Cardiac fibroblast (primary cell): ENCODE measurements around the gene KRT75.

Experiments used
- DNase-seq, 2 donors: peaks; one replicate each; pipeline versions ENCODE4 v3.0.0 to v3.0.0-alpha.2; 2010; ENCODE audit warnings: low read depth in 2 of 2
- H3K4me3 ChIP-seq, 2 donors: replicated peaks in 1 of 2; 1 replicate in 1 of 2; 2 replicates in 1 of 2; pipeline ENCODE4 v1.5.1; 2011; ENCODE audit warnings: low read depth in 2 of 2, low read length in 2 of 2, mild to moderate bottlenecking in 2 of 2, moderate library complexity in 1 of 2
- TF ChIP-seq, protein P1 (sequence below): IDR thresholded peaks from one replicate; pipeline ENCODE4 v1.5.1; 2011; ENCODE audit warnings: low read depth, mild to moderate bottlenecking, low read length, inconsistent platforms

The KRT75 gene

DNA sequence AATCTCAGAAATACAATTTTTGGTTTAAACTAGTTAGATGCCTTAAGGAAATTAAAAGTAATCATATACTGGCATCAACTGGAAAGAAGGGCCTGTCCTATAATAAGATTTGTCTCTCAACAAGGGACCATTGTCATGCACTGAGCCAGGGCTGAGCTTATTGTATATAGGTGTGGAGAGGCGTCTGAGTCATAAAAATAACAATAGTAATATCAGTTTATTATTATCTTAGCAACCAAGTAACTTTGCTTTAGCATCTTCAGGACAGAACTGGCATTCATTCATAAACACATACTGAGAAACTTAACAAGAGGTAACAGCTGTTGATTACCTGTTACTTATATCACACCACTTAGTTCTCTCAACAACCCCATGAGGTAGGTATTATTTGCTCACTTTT is 7.1 kb downstream of the KRT75 start:
- TF ChIP-seq, protein P1, sequence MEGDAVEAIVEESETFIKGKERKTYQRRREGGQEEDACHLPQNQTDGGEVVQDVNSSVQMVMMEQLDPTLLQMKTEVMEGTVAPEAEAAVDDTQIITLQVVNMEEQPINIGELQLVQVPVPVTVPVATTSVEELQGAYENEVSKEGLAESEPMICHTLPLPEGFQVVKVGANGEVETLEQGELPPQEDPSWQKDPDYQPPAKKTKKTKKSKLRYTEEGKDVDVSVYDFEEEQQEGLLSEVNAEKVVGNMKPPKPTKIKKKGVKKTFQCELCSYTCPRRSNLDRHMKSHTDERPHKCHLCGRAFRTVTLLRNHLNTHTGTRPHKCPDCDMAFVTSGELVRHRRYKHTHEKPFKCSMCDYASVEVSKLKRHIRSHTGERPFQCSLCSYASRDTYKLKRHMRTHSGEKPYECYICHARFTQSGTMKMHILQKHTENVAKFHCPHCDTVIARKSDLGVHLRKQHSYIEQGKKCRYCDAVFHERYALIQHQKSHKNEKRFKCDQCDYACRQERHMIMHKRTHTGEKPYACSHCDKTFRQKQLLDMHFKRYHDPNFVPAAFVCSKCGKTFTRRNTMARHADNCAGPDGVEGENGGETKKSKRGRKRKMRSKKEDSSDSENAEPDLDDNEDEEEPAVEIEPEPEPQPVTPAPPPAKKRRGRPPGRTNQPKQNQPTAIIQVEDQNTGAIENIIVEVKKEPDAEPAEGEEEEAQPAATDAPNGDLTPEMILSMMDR, result no peak
- DNase-seq, result no peak
- no peak overlapping the region for H3K4me3 ChIP-seq

DNA sequence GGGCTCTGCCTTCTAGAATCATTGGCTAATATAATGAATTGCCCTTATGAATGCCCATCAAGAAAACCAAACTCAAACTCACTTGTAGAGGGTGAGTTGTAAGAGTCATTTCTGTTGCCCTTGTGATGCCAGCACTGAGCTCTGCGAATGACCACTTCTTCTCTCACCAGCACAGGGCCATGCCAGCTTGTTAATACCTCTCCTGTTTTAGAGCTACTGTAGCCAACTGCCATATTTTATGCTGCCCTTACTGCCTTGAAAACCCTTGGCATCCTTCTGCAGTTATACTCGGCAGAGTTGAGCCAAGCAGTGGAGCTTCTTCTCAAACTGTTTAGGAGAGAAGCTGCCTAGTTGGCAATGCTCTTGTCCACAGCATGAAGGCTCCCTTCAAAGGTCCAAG is 8.1 kb downstream of the KRT75 start:
- TF ChIP-seq, protein P1, result no peak
- no peak for DNase-seq
- H3K4me3 ChIP-seq, result no peak overlapping the region

DNA sequence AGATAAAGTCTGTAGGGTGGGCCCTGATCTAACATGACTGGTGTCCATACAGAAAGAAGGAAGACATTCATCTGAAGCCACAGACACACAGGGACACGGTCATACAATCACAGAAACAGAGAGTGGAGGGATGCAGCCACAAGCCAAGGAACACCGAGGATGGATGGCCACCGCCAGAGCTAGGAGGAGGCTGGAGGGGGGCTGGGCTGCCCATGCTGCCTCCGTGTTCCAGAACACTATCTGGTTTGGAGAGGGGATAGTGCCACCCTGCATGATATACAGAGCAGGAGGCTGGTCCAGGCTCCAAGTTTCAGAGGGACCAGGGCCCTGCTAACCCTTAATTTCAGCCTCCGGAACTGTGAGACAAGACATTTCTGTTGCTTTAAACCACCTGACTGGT is 8.7 kb downstream of the KRT75 start:
- no peak for DNase-seq
- TF ChIP-seq, protein P1, result no peak
- no peak overlapping the region for H3K4me3 ChIP-seq

DNA sequence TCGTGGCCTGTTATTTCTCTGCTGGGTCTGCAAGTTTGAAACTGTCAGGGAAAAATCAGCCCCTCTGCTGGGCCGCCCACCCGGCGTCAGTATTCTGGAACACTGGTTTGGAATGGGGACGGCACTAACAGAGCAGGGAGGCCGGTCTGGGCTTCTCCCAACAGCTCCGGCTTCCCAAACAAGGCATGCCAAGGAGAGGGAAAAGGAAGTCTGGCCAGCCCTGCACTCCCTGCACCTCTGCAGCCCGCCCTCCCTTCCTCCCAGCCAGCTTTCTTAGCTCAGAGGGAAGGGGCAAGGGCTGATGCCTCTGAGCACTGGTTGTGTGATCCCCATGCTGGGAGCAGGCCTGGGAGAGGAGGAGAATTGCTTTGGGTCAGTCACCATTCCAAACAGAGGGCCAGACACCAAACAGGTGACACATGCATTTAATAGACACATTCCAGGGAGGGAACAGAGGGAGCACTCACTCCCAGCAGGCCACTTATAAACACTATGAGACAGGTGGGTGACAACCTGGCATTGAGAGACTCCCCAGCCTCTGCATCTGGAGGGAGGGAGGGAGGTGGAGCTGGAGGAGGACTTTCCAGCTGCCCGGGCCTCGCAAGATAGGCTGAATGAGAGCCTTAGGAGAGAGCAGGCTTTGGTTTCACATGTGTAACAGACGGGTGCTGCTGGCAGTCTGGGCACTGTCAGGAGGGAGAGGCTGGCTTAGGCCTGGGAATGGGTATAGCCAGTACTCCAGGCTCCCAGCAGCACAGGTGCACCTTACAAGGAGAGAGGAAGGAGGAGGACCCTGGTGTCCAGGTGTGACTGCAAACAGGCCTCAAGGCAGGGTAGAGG is 10.3 kb downstream of the KRT75 start:
- no peak overlapping the region for H3K4me3 ChIP-seq
- TF ChIP-seq, protein P1, result no peak
- DNase-seq, result no peak

DNA sequence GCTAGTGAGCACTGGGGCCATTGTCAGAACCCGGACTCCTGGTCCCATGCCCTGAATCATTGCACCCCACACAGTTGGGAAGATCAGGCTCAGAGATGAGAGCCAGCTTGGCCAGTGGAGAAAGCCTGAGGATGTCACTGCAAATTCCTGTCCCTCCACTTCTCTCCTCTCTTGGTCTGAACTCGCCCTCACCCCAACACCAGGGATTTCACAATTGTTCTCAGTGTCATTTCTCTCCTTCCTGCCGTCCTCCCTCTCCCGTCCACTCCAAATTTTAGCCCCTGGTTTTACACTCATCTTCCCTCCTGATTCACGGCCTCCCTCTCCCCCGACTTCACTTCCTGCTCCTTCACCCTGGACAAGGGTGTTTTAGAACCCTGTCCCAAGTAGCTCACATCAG is 11.1 kb downstream of the KRT75 start:
- peak in 1 of 2 donors; percentile 39 for DNase-seq
- no peak overlapping the region for H3K4me3 ChIP-seq
- TF ChIP-seq, protein P1, result no peak

DNA sequence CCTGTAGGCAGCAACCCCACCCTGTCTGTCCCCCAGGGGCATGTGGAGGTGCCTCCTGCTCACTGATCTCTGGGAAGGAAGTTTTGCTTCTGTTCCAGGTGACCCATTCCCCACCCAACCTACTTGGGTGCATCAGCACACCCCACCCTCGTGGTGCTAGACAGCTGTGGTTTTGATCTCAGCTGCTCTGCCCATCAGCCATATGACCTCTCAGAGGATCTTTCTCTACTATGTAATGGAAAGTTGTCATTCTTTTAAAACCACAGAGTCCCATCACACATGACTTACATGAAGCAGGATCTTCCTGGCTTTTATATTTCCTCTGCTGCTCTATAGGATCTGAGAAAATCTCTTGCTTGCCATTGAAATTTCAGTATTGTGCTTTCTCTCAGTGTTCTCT is 14.5 kb downstream of the KRT75 start:
- no peak overlapping the region for H3K4me3 ChIP-seq
- DNase-seq, result no peak
- TF ChIP-seq, protein P1, result no peak
